PFSK-1 (cell line): Measurements from ENCODE around the gene TMPRSS12.

Experiments used
- TAF1 ChIP-seq: IDR thresholded peaks from 2 replicates; pipeline ENCODE4 v1.6.1; 2012; ENCODE audit warnings: low read length, control low read depth, borderline replicate concordance; ENCODE audit not compliant: insufficient read depth
- TF ChIP-seq, protein P1 (sequence below), 2 experiments: IDR thresholded peaks; 2 replicates each; pipeline versions ENCODE4 v1.6.1 to v1.8.0; 2011 to 2012; ENCODE audit warnings: low read depth in 2 of 2, low read length in 2 of 2, control low read depth in 1 of 2, inconsistent platforms in 1 of 2, mild to moderate bottlenecking in 1 of 2, moderate library complexity in 1 of 2; ENCODE audit not compliant: insufficient read depth in 1 of 2

DNA sequence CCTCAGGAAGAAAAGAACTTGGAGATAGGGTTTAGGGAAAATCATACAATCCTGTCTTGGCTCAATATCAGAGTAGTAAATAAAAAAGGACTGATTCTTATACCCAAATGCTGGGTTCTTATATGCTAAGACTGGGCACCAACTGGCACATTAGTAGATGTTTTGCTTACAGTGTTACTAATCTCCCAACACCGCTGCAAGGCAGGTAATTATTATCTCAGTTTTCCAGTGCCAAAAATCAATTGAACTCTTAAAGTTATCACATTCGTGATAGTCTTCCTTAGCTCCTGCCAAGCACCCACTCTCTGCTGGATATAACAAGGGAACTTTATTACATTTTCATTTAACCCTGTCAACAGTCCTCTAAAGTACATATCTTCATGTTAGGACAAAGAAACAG is 84.6 kb downstream of the TMPRSS12 start:
- TF ChIP-seq, protein P1, sequence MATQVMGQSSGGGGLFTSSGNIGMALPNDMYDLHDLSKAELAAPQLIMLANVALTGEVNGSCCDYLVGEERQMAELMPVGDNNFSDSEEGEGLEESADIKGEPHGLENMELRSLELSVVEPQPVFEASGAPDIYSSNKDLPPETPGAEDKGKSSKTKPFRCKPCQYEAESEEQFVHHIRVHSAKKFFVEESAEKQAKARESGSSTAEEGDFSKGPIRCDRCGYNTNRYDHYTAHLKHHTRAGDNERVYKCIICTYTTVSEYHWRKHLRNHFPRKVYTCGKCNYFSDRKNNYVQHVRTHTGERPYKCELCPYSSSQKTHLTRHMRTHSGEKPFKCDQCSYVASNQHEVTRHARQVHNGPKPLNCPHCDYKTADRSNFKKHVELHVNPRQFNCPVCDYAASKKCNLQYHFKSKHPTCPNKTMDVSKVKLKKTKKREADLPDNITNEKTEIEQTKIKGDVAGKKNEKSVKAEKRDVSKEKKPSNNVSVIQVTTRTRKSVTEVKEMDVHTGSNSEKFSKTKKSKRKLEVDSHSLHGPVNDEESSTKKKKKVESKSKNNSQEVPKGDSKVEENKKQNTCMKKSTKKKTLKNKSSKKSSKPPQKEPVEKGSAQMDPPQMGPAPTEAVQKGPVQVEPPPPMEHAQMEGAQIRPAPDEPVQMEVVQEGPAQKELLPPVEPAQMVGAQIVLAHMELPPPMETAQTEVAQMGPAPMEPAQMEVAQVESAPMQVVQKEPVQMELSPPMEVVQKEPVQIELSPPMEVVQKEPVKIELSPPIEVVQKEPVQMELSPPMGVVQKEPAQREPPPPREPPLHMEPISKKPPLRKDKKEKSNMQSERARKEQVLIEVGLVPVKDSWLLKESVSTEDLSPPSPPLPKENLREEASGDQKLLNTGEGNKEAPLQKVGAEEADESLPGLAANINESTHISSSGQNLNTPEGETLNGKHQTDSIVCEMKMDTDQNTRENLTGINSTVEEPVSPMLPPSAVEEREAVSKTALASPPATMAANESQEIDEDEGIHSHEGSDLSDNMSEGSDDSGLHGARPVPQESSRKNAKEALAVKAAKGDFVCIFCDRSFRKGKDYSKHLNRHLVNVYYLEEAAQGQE (IDR thresholded peaks at IDR 0.05; ENCODE audit: insufficient read depth in 1 of 2, low read depth in 2 of 2, low read length in 2 of 2), result no peak
- no peak for TF ChIP-seq TAF1
